Glutamatergic neuron (in vitro differentiated cells): ENCODE data around the gene FKBP9. TPM values are rescaled to one million over a fixed set of nuclear protein-coding genes. Genes with fewer than 3 reads are reported as not detected.
"Not testable (repeated sequence)": the region's sequence is repeated elsewhere in the genome, so short reads cannot be mapped to it uniquely, and the experiment has no call there.

Source experiments
- DNase-seq: peaks from one replicate; pipeline ENCODE4 v3.0.0; 2022
- H3K27ac Mint-ChIP-seq: one replicate; pipeline ENCODE4 v1.8.0; 2020; ENCODE audit warnings: mild to moderate bottlenecking, mixed read lengths, inconsistent platforms; ENCODE audit not compliant: unreplicated experiment
- H3K27me3 Mint-ChIP-seq: one replicate; pipeline ENCODE4 v1.8.0; 2020; ENCODE audit warnings: mild to moderate bottlenecking, moderate library complexity, mixed read lengths, inconsistent platforms; ENCODE audit not compliant: unreplicated experiment
- H3K36me3 Mint-ChIP-seq: one replicate; pipeline ENCODE4 v1.8.0; 2020; ENCODE audit warnings: mild to moderate bottlenecking, mixed read lengths, inconsistent platforms; ENCODE audit not compliant: unreplicated experiment
- H3K4me1 Mint-ChIP-seq: one replicate; pipeline ENCODE4 v1.8.0; 2020; ENCODE audit warnings: mild to moderate bottlenecking, low read depth, mixed read lengths, inconsistent platforms; ENCODE audit not compliant: unreplicated experiment
- H3K4me3 Mint-ChIP-seq: one replicate; pipeline ENCODE4 v1.8.0; 2020; ENCODE audit warnings: mild to moderate bottlenecking, mixed read lengths, inconsistent platforms; ENCODE audit not compliant: unreplicated experiment
- H3K9me3 Mint-ChIP-seq: one replicate; pipeline ENCODE4 v1.8.0; 2020; ENCODE audit warnings: mild to moderate bottlenecking, moderate library complexity, mixed read lengths, inconsistent platforms; ENCODE audit not compliant: unreplicated experiment
- CTCF ChIP-seq: fragments of 200-600 bp; sonication (generic); IDR thresholded peaks from one replicate; pipeline ENCODE4 v1.5.0; 2021; ENCODE audit not compliant: partially characterized antibody, unreplicated experiment
- total RNA-seq: library from RNA; stranded (reverse); fragmentation: NEBNext Ultra II Directional; extraction: Animal tissue kit (Norgen Biotek cat#: 25700); gene quantifications from one replicate; pipeline ENCODE4 v1.2.1, GENCODE V29; 2021; ENCODE audit not compliant: unreplicated experiment

Gene FKBP9
- total RNA-seq, 1 donor from 2014 or later, result 90.7 TPM

GRCh38 chr7:32952876-32953275 is 4.4 kb upstream of the FKBP9 start:
- no peak overlapping the region for H3K4me3 Mint-ChIP-seq
- peaks cover 9% of the 10 kb centered on the region for H3K9me3 Mint-ChIP-seq
- H3K27ac Mint-ChIP-seq, result no peak overlapping the region
- H3K36me3 Mint-ChIP-seq, result peaks cover 5% of the 10 kb centered on the region
- no peak for DNase-seq
- TF ChIP-seq CTCF, result no peak
- H3K27me3 Mint-ChIP-seq, result peaks cover 7% of the 10 kb centered on the region
- H3K4me1 Mint-ChIP-seq, result no peaks in the 10 kb centered on the region

GRCh38 chr7:32958046-32959025 is 1.1 kb downstream of the FKBP9 start:
- no peak for TF ChIP-seq CTCF
- H3K4me1 Mint-ChIP-seq, result peaks cover 2% of the 10 kb centered on the region
- H3K36me3 Mint-ChIP-seq, result no peaks in the 10 kb centered on the region
- peak overlapping the region; percentile 96 for H3K27ac Mint-ChIP-seq
- peak overlapping the region; percentile 87 for H3K4me3 Mint-ChIP-seq
- peaks cover 8% of the 10 kb centered on the region for H3K9me3 Mint-ChIP-seq
- peak; percentile 52 for DNase-seq
- peaks cover 3% of the 10 kb centered on the region for H3K27me3 Mint-ChIP-seq

- H3K4me3 Mint-ChIP-seq, H3K27me3 Mint-ChIP-seq, H3K27ac Mint-ChIP-seq, H3K9me3 Mint-ChIP-seq, H3K36me3 Mint-ChIP-seq, H3K4me1 Mint-ChIP-seq: not testable (repeated sequence)
- peak; percentile 29 for DNase-seq
Observed at GRCh38 chr7:32963880-32964301, 6.7 kb downstream of the FKBP9 start.

GRCh38 chr7:32964461-32965159 is 7.4 kb downstream of the FKBP9 start:
- DNase-seq, H3K27ac Mint-ChIP-seq, H3K36me3 Mint-ChIP-seq, H3K9me3 Mint-ChIP-seq, H3K27me3 Mint-ChIP-seq, H3K4me3 Mint-ChIP-seq, H3K4me1 Mint-ChIP-seq: not testable (repeated sequence)

- H3K4me3 Mint-ChIP-seq, H3K27ac Mint-ChIP-seq, H3K9me3 Mint-ChIP-seq, H3K36me3 Mint-ChIP-seq, H3K27me3 Mint-ChIP-seq, DNase-seq, H3K4me1 Mint-ChIP-seq: not testable (repeated sequence)
Observed at GRCh38 chr7:32966489-32967267, 9.4 kb downstream of the FKBP9 start.

- DNase-seq, H3K9me3 Mint-ChIP-seq, H3K4me1 Mint-ChIP-seq, H3K4me3 Mint-ChIP-seq, H3K27me3 Mint-ChIP-seq, H3K27ac Mint-ChIP-seq, H3K36me3 Mint-ChIP-seq: not testable (repeated sequence)
Observed at GRCh38 chr7:32967268-32967582, 10.0 kb downstream of the FKBP9 start.

GRCh38 chr7:32971967-32972366 is 14.7 kb downstream of the FKBP9 start:
- not testable (repeated sequence) for H3K9me3 Mint-ChIP-seq, H3K27ac Mint-ChIP-seq, H3K4me1 Mint-ChIP-seq, H3K36me3 Mint-ChIP-seq, H3K4me3 Mint-ChIP-seq, H3K27me3 Mint-ChIP-seq, DNase-seq

GRCh38 chr7:32977159-32977558 is 19.9 kb downstream of the FKBP9 start:
- not testable (repeated sequence) for H3K9me3 Mint-ChIP-seq, H3K4me3 Mint-ChIP-seq, DNase-seq, H3K27me3 Mint-ChIP-seq, H3K4me1 Mint-ChIP-seq, H3K27ac Mint-ChIP-seq, H3K36me3 Mint-ChIP-seq

- not testable (repeated sequence) for DNase-seq, H3K4me3 Mint-ChIP-seq, H3K27ac Mint-ChIP-seq, H3K4me1 Mint-ChIP-seq, H3K27me3 Mint-ChIP-seq, H3K36me3 Mint-ChIP-seq, H3K9me3 Mint-ChIP-seq
Observed at GRCh38 chr7:32979246-32979645, 22.0 kb downstream of the FKBP9 start.

GRCh38 chr7:32979902-32980301 is 22.7 kb downstream of the FKBP9 start:
- H3K4me3 Mint-ChIP-seq, H3K4me1 Mint-ChIP-seq, H3K9me3 Mint-ChIP-seq, H3K27me3 Mint-ChIP-seq, DNase-seq, H3K27ac Mint-ChIP-seq, H3K36me3 Mint-ChIP-seq: not testable (repeated sequence)
